ENCODE results near the gene SEMA5A.

GRCh38 chr5:9071524-9071923 lies 474.4 kb downstream of the SEMA5A start:
- TF ChIP-seq CTCF (IDR thresholded peaks at IDR 0.05) = no peak
- TF ChIP-seq EP300 (IDR thresholded peaks at IDR 0.05; ENCODE audit: low read depth) = no peak
